SJCRH30 (cell line): ENCODE data around the gene SCAP. TPM values are rescaled to one million over a fixed set of nuclear protein-coding genes. Genes with fewer than 3 reads are reported as not detected.

Source experiments
- DNase-seq, 2 experiments: peaks; one replicate each; pipeline ENCODE4 v3.0.0-alpha.2; 2015 to 2020
- H3K27ac ChIP-seq: fragments of 250-450 bp; sonication (Bioruptor Pico); 2 replicates; pipeline ENCODE4 v1.5.1; 2020; ENCODE audit warnings: mild to moderate bottlenecking, moderate library complexity
- H3K27me3 ChIP-seq: fragments of 250-450 bp; sonication (Bioruptor Pico); 2 replicates; pipeline ENCODE4 v1.5.1; 2020; ENCODE audit warnings: mild to moderate bottlenecking, moderate library complexity
- H3K36me3 ChIP-seq: fragments of 250-450 bp; sonication (Bioruptor Pico); 2 replicates; pipeline ENCODE4 v1.5.1; 2020; ENCODE audit warnings: mild to moderate bottlenecking, moderate library complexity
- H3K4me1 ChIP-seq: fragments of 250-450 bp; sonication (Bioruptor Pico); 2 replicates; pipeline ENCODE4 v1.5.1; 2020; ENCODE audit warnings: mild to moderate bottlenecking, moderate library complexity
- H3K4me3 ChIP-seq: fragments of 250-450 bp; sonication (Bioruptor Pico); 2 replicates; pipeline ENCODE4 v1.5.1; 2020; ENCODE audit warnings: mild to moderate bottlenecking, moderate library complexity
- H3K9me3 ChIP-seq: fragments of 250-450 bp; sonication (Bioruptor Pico); replicated peaks from 2 replicates; pipeline ENCODE4 v1.5.1; 2020; ENCODE audit warnings: mild to moderate bottlenecking, moderate library complexity
- total RNA-seq: library from RNA; depleted of rRNA; stranded (reverse); fragments of >200 nt; shearing (Covaris generic); gene quantifications from 2 replicates; pipeline ENCODE4 v1.2.3, GENCODE V29; 2014

SCAP gene
- total RNA-seq, 1 experiment from 2014 or later = 47.5 TPM

DNA sequence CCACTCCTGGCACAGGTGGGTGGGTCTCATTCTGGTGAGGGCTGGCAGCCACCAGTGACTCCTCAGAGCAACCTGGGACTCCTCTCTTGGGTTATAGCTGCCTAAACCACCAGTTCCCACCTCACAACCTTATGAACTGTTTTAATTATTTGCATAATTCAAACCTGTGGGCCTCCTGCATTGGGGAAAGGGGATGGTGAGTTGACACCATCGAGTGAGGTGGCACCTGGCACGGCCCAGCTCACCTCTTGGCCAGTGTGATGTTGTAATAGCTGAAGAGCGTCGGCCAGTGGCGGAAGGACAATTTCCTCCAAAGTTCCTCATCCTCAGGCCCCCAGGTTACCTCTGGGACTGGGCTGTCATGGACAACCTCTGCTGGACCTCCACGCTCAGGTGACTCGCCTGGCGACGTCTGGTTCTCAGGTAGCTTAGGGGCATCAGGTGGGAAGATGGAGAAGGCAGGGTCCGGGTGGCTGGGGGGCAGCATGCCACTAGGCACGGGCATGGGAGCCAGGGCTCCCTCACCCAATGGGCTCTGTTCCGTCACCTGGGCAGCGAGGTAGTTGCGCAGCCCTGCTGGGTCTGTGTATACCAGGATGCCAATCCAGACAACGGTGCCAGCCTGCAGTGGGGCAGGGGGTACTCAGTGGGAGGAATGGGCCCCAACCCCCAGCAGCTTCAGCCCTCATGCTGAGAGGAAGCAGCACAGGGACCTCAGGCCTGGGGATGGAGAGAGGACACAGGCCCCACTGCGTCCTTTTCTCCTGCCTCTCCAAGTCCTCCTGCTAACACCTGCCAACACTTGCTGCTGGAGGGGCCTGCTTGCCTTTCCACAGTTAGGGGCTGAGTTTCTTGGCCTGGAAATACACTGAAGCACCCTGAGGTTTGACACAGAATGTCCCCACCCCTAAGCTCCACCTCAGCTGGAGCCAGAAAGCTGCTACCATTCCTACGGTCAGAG, 56.4 kb downstream of the SCAP start:
- Histone ChIP-seq H3K27me3 (no peaks in the 10 kb centered on the region), H3K9me3 (no peaks in the 10 kb centered on the region), H3K36me3 (peaks cover 25% of the 10 kb centered on the region), H3K4me3 (no peak overlapping the region), H3K4me1 (peaks cover 14% of the 10 kb centered on the region), H3K27ac (no peak overlapping the region)
- no peak for DNase-seq

DNA sequence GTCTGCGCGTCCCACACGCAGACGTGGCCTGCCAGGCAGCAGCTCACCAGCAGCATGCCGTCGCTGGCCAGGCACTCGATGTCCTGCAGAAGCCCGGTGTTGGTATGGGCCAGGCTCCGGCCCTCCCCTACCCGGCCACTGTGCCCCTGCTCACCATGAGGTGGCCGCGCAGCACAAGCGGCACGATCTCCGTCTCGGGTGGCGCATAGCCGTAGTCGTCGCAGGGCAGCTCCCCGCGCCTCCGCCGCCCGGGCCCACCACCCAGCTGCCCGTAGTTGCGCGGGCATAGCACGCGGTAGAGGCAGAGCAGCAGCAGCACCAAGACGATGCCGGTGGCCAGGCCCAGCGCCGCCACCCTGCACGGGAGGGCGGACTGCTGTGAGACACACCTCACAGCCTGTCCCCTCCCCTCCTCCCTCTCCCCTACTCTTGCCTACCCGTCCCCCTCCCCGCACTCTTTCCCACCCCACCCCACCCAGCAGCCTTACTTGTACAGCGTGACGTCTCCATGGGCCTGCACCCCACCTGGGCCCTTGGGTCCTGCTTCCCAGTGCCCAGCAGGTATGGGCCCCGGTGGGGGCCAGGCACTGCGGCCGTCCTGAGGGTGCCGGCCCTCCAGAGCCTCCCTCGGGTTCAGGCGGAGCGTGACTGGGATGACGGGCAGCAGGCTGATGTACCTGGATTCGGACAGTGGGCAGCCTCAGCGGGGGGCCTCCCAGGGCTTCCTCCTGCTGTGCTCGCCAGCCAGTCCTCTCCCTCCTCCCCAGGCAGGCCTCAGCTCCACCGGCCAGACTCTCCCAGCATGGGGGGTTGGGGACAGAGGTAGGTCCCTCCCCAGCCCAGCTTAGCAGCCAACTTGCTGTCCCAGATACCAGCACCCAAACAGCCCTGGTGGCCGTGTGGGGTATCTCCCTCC, 57.3 kb downstream of the SCAP start:
- no peaks in the 10 kb centered on the region for H3K9me3 ChIP-seq
- H3K36me3 ChIP-seq = peaks cover 28% of the 10 kb centered on the region
- H3K27ac ChIP-seq = no peak overlapping the region
- no peak for DNase-seq
- H3K27me3 ChIP-seq = no peaks in the 10 kb centered on the region
- no peak overlapping the region for H3K4me3 ChIP-seq
- H3K4me1 ChIP-seq = peaks cover 19% of the 10 kb centered on the region

GRCh38 chr3:47416041-47416440, 59.7 kb downstream of the SCAP start:
- Histone ChIP-seq H3K27me3 (no peaks in the 10 kb centered on the region), H3K4me1 (peaks cover 12% of the 10 kb centered on the region), H3K27ac (no peak overlapping the region), H3K9me3 (no peaks in the 10 kb centered on the region), H3K4me3 (no peak overlapping the region), H3K36me3 (peaks cover 40% of the 10 kb centered on the region)
- DNase-seq = no peak

- peak; percentile 74 to 78 for DNase-seq
- H3K9me3 ChIP-seq = no peaks in the 10 kb centered on the region
- no peaks in the 10 kb centered on the region for H3K27me3 ChIP-seq
- H3K27ac ChIP-seq = peak overlapping the region; percentile 30
- H3K4me1 ChIP-seq = peaks cover 12% of the 10 kb centered on the region
- peaks cover 40% of the 10 kb centered on the region for H3K36me3 ChIP-seq
- H3K4me3 ChIP-seq = no peak overlapping the region
These were observed 60.8 kb downstream of the SCAP start for GRCh38 chr3:47414666-47415587.

- H3K4me1 ChIP-seq = peaks cover 12% of the 10 kb centered on the region
- no peaks in the 10 kb centered on the region for H3K9me3 ChIP-seq
- no peak overlapping the region for H3K4me3 ChIP-seq
- no peak for DNase-seq
- H3K27me3 ChIP-seq = no peaks in the 10 kb centered on the region
- peaks cover 43% of the 10 kb centered on the region for H3K36me3 ChIP-seq
- peak overlapping the region; percentile 30 for H3K27ac ChIP-seq
These were observed 61.6 kb downstream of the SCAP start for GRCh38 chr3:47414161-47414564.

- H3K27me3 ChIP-seq = no peaks in the 10 kb centered on the region
- no peak for DNase-seq
- H3K36me3 ChIP-seq = peaks cover 47% of the 10 kb centered on the region
- H3K4me3 ChIP-seq = no peak overlapping the region
- H3K27ac ChIP-seq = no peak overlapping the region
- peaks cover 12% of the 10 kb centered on the region for H3K4me1 ChIP-seq
- no peaks in the 10 kb centered on the region for H3K9me3 ChIP-seq
These were observed 62.0 kb downstream of the SCAP start for GRCh38 chr3:47413751-47414150.

DNA sequence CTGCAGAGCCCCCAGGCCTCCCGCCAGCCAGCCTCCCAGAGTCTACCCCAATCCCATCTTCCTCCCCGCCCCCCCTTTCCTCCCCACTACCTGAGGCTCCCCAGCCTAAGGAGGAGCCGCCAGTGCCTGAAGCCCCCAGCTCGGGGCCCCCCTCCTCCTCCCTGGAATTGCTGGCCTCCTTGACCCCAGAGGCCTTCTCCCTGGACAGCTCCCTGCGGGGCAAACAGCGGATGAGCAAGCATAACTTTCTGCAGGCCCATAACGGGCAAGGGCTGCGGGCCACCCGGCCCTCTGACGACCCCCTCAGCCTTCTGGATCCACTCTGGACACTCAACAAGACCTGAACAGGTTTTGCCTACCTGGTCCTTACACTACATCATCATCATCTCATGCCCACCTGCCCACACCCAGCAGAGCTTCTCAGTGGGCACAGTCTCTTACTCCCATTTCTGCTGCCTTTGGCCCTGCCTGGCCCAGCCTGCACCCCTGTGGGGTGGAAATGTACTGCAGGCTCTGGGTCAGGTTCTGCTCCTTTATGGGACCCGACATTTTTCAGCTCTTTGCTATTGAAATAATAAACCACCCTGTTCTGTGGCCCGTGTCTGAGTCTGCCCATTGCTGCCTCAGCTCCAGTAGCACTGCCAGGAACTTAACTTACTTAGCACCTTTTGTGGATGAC, 62.8 kb downstream of the SCAP start:
- DNase-seq = no peak
- no peak overlapping the region for H3K27ac ChIP-seq
- H3K4me1 ChIP-seq = peaks cover 12% of the 10 kb centered on the region
- H3K9me3 ChIP-seq = no peaks in the 10 kb centered on the region
- H3K4me3 ChIP-seq = no peak overlapping the region
- peaks cover 53% of the 10 kb centered on the region for H3K36me3 ChIP-seq
- H3K27me3 ChIP-seq = no peaks in the 10 kb centered on the region

- Histone ChIP-seq H3K27me3 (no peaks in the 10 kb centered on the region), H3K27ac (no peak overlapping the region), H3K9me3 (no peaks in the 10 kb centered on the region), H3K4me1 (peaks cover 12% of the 10 kb centered on the region), H3K4me3 (no peak overlapping the region), H3K36me3 (peaks cover 51% of the 10 kb centered on the region)
- no peak for DNase-seq
These were observed 63.3 kb downstream of the SCAP start for GRCh38 chr3:47412453-47412756.

DNA sequence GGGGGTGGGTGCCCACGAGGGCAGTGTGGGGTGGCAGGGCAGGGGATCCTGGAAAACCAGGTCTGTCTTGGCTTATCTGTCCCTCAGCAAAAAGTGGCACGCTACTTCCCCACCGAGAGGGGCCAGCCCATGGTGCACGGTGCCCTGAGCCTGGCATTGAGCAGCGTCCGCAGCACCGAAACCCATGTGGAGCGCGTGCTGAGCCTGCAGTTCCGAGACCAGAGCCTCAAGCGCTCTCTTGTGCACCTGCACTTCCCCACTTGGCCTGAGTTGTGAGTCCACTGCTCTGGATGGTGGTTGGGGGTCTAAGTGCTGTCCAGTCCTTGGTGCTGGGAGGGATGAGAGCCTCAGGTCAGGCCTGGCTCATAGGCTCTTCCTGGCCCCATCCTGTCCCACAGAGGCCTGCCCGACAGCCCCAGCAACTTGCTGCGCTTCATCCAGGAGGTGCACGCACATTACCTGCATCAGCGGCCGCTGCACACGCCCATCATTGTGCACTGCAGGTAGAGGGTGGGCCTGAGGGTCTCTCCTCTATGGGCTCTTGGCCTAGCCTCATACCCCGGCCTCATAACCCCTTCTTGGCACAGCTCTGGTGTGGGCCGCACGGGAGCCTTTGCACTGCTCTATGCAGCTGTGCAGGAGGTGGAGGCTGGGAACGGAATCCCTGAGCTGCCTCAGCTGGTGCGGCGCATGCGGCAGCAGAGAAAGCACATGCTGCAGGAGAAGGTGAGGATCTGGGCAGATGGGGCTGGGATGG, 63.9 kb downstream of the SCAP start:
- no peak for DNase-seq
- Histone ChIP-seq H3K27me3 (no peaks in the 10 kb centered on the region), H3K4me3 (no peak overlapping the region), H3K4me1 (peaks cover 12% of the 10 kb centered on the region), H3K36me3 (peaks cover 48% of the 10 kb centered on the region), H3K27ac (no peak overlapping the region), H3K9me3 (no peaks in the 10 kb centered on the region)

- no peak for DNase-seq
These were observed 64.7 kb downstream of the SCAP start for GRCh38 chr3:47410801-47411646.

GRCh38 chr3:47410417-47410720, 65.4 kb downstream of the SCAP start:
- H3K4me3 ChIP-seq = no peak overlapping the region
- no peak for DNase-seq
- no peak overlapping the region for H3K27ac ChIP-seq
- H3K9me3 ChIP-seq = no peaks in the 10 kb centered on the region
- H3K36me3 ChIP-seq = peaks cover 38% of the 10 kb centered on the region
- peaks cover 12% of the 10 kb centered on the region for H3K4me1 ChIP-seq
- H3K27me3 ChIP-seq = no peaks in the 10 kb centered on the region

More at GRCh38 chr3:47410801-47411646, 64.7 kb downstream of the SCAP start:
- Histone ChIP-seq H3K27me3 (no peaks in the 10 kb centered on the region), H3K27ac (no peak overlapping the region), H3K4me1 (peaks cover 12% of the 10 kb centered on the region), H3K36me3 (peaks cover 45% of the 10 kb centered on the region), H3K9me3 (no peaks in the 10 kb centered on the region), H3K4me3 (no peak overlapping the region)

- Histone ChIP-seq H3K36me3 (peaks cover 36% of the 10 kb centered on the region), H3K4me1 (peaks cover 9% of the 10 kb centered on the region), H3K27me3 (no peaks in the 10 kb centered on the region), H3K9me3 (no peaks in the 10 kb centered on the region), H3K27ac (no peak overlapping the region), H3K4me3 (no peak overlapping the region)
- DNase-seq = no peak
These were observed 65.9 kb downstream of the SCAP start for GRCh38 chr3:47409688-47410416.
